GM18907 (cell line): ENCODE results near the gene ARSI.

Experiments used
- ATAC-seq: cut with Tn5 transposase; IDR thresholded peaks from one replicate; pipeline ENCODE4 v1.9.1; 2021; ENCODE audit warnings: mild to moderate bottlenecking, moderate library complexity; ENCODE audit not compliant: unreplicated experiment

The ARSI gene

GRCh38 chr5:150309101-150309885, 6.6 kb upstream of the ARSI start:
- no peak for ATAC-seq

GRCh38 chr5:150307617-150308426, 5.1 kb upstream of the ARSI start:
- no peak for ATAC-seq

DNA sequence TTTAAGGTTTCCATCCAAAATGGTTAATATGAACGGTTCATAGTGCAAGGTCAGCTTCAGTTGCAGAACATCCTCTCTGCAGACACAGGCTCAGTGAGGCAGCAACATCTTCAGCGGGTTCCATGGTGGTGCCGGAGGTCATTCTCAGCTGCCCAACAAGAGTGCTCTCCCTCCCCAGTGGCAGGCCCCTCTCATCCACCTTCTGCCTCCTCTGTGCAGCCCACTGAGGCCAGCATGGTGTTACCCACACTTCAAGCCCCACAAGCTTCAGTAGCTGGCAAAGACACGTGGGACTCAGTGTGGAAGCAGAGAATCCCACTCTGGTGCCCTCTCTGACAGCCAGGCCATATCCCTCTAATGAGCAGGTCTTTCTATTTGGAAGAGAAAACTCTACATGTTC, 4.1 kb upstream of the ARSI start:
- no peak for ATAC-seq

DNA sequence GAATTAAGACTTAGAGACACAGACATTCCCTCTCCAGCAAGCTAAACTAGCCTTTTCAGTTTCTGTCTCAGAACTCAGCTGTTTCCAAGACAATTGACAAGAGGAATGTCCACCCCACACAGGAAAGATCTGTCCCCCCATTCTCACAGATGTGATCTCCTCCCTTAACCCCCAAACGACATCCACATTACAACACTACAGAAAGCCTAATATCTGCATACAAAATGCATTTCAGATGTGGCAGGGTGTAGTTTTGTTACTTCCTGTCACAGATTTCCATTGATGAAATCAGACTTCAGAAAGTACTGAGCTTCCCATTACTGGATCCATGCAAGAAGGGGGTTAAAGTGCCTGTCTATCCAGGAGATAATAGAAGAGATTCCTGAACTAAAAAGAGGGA, 2.9 kb upstream of the ARSI start:
- ATAC-seq = no peak

DNA sequence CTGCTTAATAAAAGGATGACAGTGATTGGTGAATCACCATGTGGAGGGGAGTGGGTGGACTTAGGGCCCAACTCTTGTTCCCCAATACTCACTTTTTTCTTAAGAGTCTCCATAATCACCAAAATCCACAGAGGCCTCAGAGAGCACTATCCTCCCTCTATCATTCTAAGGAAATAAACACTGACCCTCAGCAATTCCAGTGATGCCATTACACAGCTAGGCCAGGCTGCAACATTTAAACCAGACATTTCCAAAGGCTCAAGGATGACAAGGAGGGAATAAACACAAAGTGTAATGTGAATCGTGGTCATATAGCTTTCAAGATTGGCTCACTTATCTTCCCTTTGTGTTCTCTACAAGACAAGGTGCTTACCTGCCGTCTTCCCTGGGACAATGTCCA, 2.4 kb upstream of the ARSI start:
- ATAC-seq = no peak

GRCh38 chr5:150304481-150305081, 1.9 kb upstream of the ARSI start:
- no peak for ATAC-seq

GRCh38 chr5:150303660-150304386, 1.1 kb upstream of the ARSI start:
- no peak for ATAC-seq

DNA sequence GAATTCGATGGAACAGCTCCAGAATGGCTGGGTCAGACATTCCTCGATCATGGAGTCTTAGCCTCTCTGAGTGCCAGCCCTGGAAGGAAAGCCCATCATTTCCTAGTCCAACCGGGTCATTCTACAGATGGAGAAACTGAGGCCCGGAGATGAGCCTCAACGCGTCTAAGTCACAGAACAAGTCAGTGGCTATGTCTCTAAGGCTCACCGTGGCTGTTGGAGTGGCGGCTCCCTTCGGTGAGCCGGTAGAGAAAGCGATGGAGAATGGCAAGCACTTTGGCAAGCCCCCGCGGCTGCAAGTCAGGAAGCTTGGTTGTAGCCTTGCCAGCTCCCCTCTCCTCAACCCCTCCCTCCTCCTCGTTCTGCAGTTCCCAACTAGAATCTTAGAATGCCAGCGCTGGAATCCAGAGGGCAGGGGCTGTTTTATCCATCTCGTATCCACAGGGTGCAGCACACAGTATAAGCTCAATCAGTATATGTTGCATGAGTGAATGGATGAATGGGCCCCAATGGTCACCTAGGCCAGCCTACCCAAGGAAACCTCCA, 438 bp upstream of the ARSI start:
- ATAC-seq = no peak

DNA sequence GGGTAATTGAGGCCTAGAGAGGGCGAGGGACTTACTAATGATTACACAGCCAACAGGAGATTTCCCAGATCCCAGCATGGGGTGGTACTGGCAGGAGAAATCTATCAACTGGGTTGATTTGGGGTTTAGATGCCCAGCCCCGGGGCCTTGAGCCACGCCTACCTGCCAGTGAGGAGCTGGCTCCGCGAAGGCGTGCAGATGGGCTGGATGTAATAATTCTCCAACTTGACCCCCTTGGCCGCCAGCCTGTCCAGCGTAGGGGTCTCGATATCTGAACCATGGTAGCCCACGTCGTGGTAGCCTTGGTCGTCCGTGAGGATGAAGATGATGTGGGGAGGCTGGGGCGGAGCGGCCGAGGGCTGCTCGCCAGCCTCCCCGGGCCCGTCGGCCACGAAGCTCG, 804 bp downstream of the ARSI start:
- ATAC-seq = no peak

DNA sequence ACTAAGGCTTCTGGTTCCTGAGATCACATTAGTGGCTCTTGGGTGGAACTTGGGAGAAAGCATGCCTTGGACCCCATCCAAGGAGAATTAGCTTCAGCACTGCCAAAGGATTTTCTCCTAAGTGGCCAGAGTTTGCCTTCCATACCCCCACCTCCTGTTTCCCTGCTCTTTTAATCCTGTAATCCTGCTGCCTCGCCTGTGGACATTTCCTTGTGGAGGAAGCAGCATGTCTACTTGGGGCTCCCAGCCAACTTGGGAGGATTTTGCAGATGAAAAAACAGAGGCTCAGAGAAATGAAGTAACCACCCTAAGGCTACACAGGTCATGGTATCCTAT, 1.6 kb downstream of the ARSI start:
- no peak for ATAC-seq

DNA sequence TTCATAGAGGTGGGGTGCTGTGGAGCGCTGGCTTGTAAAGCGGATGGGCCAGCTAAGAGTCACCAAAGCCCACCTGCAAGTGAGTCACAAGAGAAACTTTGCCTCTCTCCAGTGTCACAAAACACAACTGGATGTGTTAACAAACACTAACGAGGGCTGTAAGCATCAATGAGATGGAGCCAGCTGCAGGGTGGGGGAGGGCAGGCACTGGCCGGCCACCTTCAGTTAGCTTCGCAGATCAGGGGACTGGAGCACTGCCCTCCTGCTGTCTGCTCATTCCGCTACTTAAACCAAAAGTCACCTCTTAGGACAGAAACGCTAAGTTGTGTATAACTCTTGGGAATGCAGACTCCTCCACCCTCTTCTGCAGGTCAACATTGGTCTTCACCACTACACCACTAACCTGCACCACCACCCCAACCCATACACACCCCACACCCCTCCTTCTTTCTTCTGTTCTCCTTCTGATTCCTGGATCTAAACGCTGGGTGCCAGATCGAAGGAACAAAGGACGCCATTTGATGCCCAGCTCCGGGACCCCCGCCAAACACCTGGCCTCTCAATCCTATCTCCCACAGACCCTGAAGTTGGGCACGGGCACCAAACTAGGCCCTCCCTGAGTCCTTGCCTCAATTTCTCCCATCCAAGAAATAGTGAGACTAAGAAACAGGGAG, 2.1 kb downstream of the ARSI start:
- no peak for ATAC-seq

DNA sequence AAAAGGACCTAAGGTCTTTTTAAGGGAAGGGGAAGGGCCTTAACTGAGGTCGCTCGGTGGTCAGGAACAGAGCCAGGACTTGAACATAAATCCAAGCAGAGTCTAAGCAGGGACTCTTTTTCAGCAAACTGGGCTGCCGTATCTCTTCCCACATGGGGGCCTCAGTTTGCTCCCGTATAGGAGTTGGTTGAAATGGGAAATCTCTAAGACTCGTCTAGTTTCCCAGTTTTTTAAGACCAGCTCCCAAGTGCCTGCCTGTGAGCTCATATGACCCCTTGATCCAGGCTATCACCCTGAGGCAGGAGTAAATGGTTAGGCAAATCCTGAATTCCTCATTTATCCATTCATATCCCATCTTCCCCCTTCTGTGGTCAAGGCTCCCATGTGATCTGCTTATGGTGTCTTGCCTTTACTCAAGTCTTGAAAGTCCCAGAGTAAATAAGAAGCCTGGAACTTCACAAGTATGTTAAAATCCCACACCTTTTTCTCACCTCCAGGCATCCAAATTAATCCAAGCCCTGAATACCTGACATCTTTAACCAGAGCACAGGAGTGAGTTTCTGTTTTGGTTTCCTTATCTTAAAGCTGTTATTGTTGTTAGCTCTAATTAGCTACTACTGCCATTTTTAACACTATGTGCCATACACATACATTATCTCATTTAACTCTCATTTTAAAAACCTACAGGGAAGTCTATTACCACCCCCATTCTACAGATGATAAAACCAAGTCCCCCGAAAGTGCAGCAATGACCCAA, 3.0 kb downstream of the ARSI start:
- ATAC-seq = no peak

DNA sequence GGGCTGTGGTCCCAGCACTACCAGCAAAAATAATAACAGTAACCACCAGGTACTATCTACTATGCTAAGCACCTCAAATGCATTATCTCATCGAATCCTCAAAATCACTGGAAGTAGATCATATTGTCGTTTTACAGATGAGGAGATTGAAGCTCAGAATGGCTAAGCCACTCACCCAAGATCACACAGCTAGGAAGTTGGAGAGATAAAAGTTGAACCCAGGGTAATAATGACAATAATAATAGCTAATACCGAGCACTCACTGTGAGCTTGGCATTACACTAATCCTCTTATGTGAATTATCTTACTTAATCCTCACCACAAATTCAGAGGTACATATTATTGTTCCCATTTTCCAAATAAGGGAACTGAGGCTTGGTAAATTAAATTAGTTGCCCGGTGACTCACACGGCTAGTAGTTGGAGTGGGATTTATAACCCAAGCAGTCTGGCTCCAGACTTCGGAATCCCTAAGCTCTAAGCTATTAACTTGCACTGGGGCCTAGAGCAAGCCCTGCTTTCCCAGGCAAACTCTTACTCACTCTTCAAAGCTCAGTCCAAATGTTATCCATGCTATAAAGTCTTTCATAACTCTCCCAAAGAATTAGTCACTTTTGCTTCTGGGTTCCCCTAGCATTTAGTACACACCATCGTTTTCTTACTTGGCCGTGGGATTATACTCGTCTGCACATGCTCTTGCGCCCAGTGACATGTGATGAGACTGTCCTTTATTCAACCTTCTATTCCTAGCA, 3.8 kb downstream of the ARSI start:
- ATAC-seq = no peak

DNA sequence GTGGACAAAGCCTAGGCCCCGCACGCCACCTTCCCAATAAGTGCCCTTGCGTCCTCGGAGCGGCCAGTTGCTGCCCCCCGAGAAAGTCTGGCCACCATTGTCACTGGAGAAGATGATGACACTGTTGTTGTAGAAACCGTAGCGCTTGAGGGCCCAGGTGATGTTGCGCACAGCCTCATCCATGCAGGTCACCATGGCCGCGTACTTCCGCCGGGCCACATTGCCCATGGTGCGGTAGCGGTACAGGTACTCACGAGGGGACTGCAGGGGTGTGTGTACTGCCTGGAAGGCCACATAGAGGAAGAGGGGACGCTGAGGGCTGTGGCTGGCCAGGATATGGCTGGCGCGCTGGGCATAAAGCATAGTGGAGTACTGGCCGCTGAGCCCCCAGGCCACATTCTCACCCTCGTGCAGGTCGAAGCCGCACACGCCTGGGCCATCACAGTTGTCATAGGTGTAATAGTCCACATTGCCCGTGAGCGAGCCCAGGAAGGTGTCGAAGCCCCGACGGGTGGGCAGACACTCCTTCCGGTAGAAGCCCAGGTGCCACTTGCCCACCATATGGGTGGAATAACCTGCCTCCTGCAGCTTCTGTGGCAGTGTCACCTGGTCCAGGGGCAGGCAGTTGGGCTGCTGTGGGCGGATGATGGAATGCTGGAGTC, 4.6 kb downstream of the ARSI start:
- ATAC-seq = no peak

- no peak for ATAC-seq
These were observed 5.3 kb downstream of the ARSI start for GRCh38 chr5:150297236-150297890.

- ATAC-seq = no peak
These were observed 6.2 kb downstream of the ARSI start for GRCh38 chr5:150296496-150296895.

DNA sequence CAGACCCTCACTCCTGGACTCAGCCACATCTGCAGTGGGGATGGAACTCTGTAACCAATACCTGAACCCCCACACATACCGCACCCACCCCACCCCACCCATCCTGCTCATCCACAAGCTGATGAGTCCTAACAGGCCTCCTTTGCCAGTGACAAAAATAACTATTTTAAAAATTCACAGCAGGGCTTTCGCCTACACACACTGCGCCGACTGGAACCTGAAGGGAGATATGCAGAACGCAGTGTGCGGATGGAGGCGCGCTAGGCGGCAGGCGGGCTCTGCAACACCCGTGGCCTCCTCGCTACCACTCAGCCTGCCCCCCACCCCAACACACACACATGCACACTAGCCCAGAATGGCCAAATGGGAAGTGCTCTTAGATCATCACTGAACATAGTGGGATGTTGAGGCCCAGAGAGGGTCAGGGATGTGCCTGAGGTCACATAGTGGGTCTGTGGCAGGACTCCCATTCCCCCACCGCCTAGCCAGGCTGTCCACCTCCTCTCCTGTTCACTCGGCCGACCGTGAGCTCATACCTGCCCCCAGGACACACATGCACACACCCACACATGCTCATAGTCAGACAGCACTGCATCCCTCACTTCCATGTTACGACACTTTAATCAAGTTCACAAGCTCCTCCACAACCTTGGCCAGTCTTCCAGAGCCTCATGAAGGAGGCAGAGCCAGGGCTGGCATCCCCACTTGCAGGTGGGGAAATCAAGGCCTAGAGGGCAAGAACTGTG, 6.8 kb downstream of the ARSI start:
- no peak for ATAC-seq
